GM21529 (cell line): ENCODE measurements around the gene MAP1B.
"Not testable (repeated sequence)": the region's sequence is repeated elsewhere in the genome, so short reads cannot be mapped to it uniquely, and the experiment has no call there.

ENCODE experiments used
- ATAC-seq: cut with Tn5 transposase; IDR thresholded peaks from one replicate; pipeline ENCODE4 v1.9.1; 2021; ENCODE audit not compliant: unreplicated experiment

The MAP1B gene

GRCh38 chr5:72159501-72159911 lies 52.2 kb downstream of the MAP1B start:
- no peak for ATAC-seq

- no peak for ATAC-seq
These were observed 53.1 kb downstream of the MAP1B start for GRCh38 chr5:72160329-72160728.

GRCh38 chr5:72160959-72161358 lies 53.7 kb downstream of the MAP1B start:
- no peak for ATAC-seq

GRCh38 chr5:72161951-72162350 lies 54.7 kb downstream of the MAP1B start:
- ATAC-seq = no peak

- no peak for ATAC-seq
These were observed 56.2 kb downstream of the MAP1B start for GRCh38 chr5:72163349-72163983.

- no peak for ATAC-seq
These were observed 59.0 kb downstream of the MAP1B start for GRCh38 chr5:72166070-72166979.

- no peak for ATAC-seq
These were observed 60.0 kb downstream of the MAP1B start for GRCh38 chr5:72167257-72167656.

- ATAC-seq = no peak
These were observed 60.5 kb downstream of the MAP1B start for GRCh38 chr5:72167804-72168203.

GRCh38 chr5:72170101-72170500 lies 62.8 kb downstream of the MAP1B start:
- no peak for ATAC-seq

- ATAC-seq = not testable (repeated sequence)
These were observed 63.9 kb downstream of the MAP1B start for GRCh38 chr5:72171181-72171580.

GRCh38 chr5:72171667-72172066 lies 64.4 kb downstream of the MAP1B start:
- ATAC-seq = peak; percentile 45

GRCh38 chr5:72172786-72173185 lies 65.5 kb downstream of the MAP1B start:
- ATAC-seq = no peak

- peak; percentile 45 for ATAC-seq
These were observed 70.3 kb downstream of the MAP1B start for GRCh38 chr5:72177538-72177937.

GRCh38 chr5:72179028-72179815 lies 71.9 kb downstream of the MAP1B start:
- ATAC-seq = no peak

- no peak for ATAC-seq
These were observed 72.7 kb downstream of the MAP1B start for GRCh38 chr5:72179816-72180440.

GRCh38 chr5:72180925-72181324 lies 73.7 kb downstream of the MAP1B start:
- no peak for ATAC-seq

GRCh38 chr5:72182686-72183085 lies 75.4 kb downstream of the MAP1B start:
- ATAC-seq = no peak

GRCh38 chr5:72183101-72183520 lies 75.8 kb downstream of the MAP1B start:
- ATAC-seq = no peak

GRCh38 chr5:72184408-72184807 lies 77.1 kb downstream of the MAP1B start:
- no peak for ATAC-seq

GRCh38 chr5:72185496-72186329 lies 78.4 kb downstream of the MAP1B start:
- ATAC-seq = no peak
